Endodermal cell (in vitro differentiated cells): ENCODE data around the gene IL15. TPM values are rescaled to one million over a fixed set of nuclear protein-coding genes. Genes with fewer than 3 reads are reported as not detected.

Experiments used
- DNase-seq: peaks from one replicate; pipeline ENCODE4 v3.0.0-alpha.2; 2017
- H3K27ac ChIP-seq: 2 replicates; pipeline ENCODE4 v1.5.1; 2013; ENCODE audit warnings: mild to moderate bottlenecking, low read depth, low read length, moderate library complexity
- H3K27me3 ChIP-seq: 2 replicates; pipeline ENCODE4 v1.6.1; 2013; ENCODE audit warnings: mild to moderate bottlenecking, low read length, moderate library complexity; ENCODE audit not compliant: insufficient read depth, control insufficient read depth, poor library complexity, severe bottlenecking
- H3K36me3 ChIP-seq: 2 replicates; pipeline ENCODE4 v1.7.0; 2013; ENCODE audit warnings: mild to moderate bottlenecking, low read length, moderate library complexity; ENCODE audit not compliant: control insufficient read depth, insufficient read depth
- H3K4me1 ChIP-seq: one replicate; pipeline ENCODE4 v1.7.0; 2013; ENCODE audit warnings: low read length; ENCODE audit not compliant: control insufficient read depth, insufficient read depth
- H3K4me3 ChIP-seq: 2 replicates; pipeline ENCODE4 v1.5.1; 2013; ENCODE audit warnings: mild to moderate bottlenecking, low read length, moderate library complexity
- H3K9ac ChIP-seq: 2 replicates; pipeline ENCODE4 v1.6.1; 2013; ENCODE audit warnings: mild to moderate bottlenecking, low read length, moderate library complexity; ENCODE audit not compliant: poor library complexity, severe bottlenecking; ENCODE audit errors: extremely low read depth
- H3K9me3 ChIP-seq: 2 replicates; pipeline ENCODE4 v1.6.1; 2013; ENCODE audit warnings: mild to moderate bottlenecking, low read length, moderate library complexity; ENCODE audit not compliant: control insufficient read depth
- H3K27ac Mint-ChIP-seq: 2 replicates; pipeline ENCODE4 v1.8.0; 2020; ENCODE audit warnings: mixed read lengths
- H3K27me3 Mint-ChIP-seq: 2 replicates; pipeline ENCODE4 v1.8.0; 2021; ENCODE audit warnings: mild to moderate bottlenecking, mixed read lengths; ENCODE audit not compliant: insufficient read depth
- H3K36me3 Mint-ChIP-seq: 2 replicates; pipeline ENCODE4 v1.8.0; 2020; ENCODE audit warnings: low read depth, mixed read lengths
- H3K4me1 Mint-ChIP-seq: 2 replicates; pipeline ENCODE4 v1.8.0; 2020; ENCODE audit warnings: mixed read lengths
- H3K4me3 Mint-ChIP-seq: 2 replicates; pipeline ENCODE4 v1.8.0; 2020; ENCODE audit warnings: mild to moderate bottlenecking, moderate library complexity, mixed read lengths
- H3K9me3 Mint-ChIP-seq: 2 replicates; pipeline ENCODE4 v1.8.0; 2020; ENCODE audit warnings: mild to moderate bottlenecking, mixed read lengths
- CTCF ChIP-seq: fragments of 200-600 bp; sonication (generic); conservative IDR thresholded peaks from 2 replicates; pipeline ENCODE4 v1.5.0; 2021; ENCODE audit warnings: antibody characterized with exemption, mild to moderate bottlenecking
- WGBS, 2 experiments: methylation state at CpG; one replicate each; pipeline versions ENCODE4 v1.1.5 to v1.1.7; 2013; ENCODE audit warnings: missing lambda C conversion rate in 2 of 2, mixed read lengths in 1 of 2; ENCODE audit not compliant: insufficient coverage in 1 of 2, insufficient read length in 1 of 2; 5-methylcytosine and 5-hydroxymethylcytosine counted together
- total RNA-seq, 2 donors: library from RNA; stranded (reverse); fragmentation: NEBNext Ultra II Directional in 1 of 2; extraction: Animal tissue kit (Norgen Biotek cat#: 25700) in 1 of 2; gene quantifications; 2 replicates in 1 of 2; 3 replicates in 1 of 2; pipeline ENCODE4 v1.2.1, GENCODE V29; 2021

IL15 gene
- total RNA-seq, 2 donors from 2014 or later: 0.42 TPM

GRCh38 chr4:141647966-141648365, 11.6 kb downstream of the IL15 start:
- DNase-seq: no peak
- Mint-ChIP-seq H3K9me3 (no peaks in the 10 kb centered on the region), H3K36me3 (no peaks in the 10 kb centered on the region), H3K4me1 (no peaks in the 10 kb centered on the region), H3K4me3 (no peak overlapping the region), H3K27ac (no peak overlapping the region), H3K27me3 (no peaks in the 10 kb centered on the region)
- Histone ChIP-seq H3K4me3 (no peak overlapping the region), H3K9me3 (no peaks in the 10 kb centered on the region), H3K4me1 (no peaks in the 10 kb centered on the region), H3K9ac (no peak overlapping the region), H3K27ac (no peak overlapping the region), H3K27me3 (peaks cover 37% of the 10 kb centered on the region), H3K36me3 (no peaks in the 10 kb centered on the region)
- no peak for TF ChIP-seq CTCF
- 67% methylated on average over 1 of the region's 1 CpG; no CpG with 5 or more reads in 1 of the 2 experiments for WGBS, 2 experiments

GRCh38 chr4:141652161-141652778, 15.9 kb downstream of the IL15 start:
- Mint-ChIP-seq H3K27me3 (no peaks in the 10 kb centered on the region), H3K4me3 (no peak overlapping the region), H3K36me3 (no peaks in the 10 kb centered on the region), H3K9me3 (no peaks in the 10 kb centered on the region), H3K27ac (no peak overlapping the region), H3K4me1 (no peaks in the 10 kb centered on the region)
- Histone ChIP-seq H3K36me3 (no peaks in the 10 kb centered on the region), H3K9me3 (no peaks in the 10 kb centered on the region), H3K9ac (no peak overlapping the region), H3K4me1 (no peaks in the 10 kb centered on the region), H3K27me3 (peaks cover 14% of the 10 kb centered on the region), H3K27ac (no peak overlapping the region), H3K4me3 (no peak overlapping the region)
- no peak for TF ChIP-seq CTCF
- DNase-seq: no peak
- 72 to 81% methylated on average over 3 to 4 of the region's 4 CpGs for WGBS, 2 experiments

- Histone ChIP-seq H3K4me3 (no peak overlapping the region), H3K36me3 (no peaks in the 10 kb centered on the region), H3K27me3 (peaks cover 8% of the 10 kb centered on the region), H3K9ac (no peak overlapping the region), H3K27ac (no peak overlapping the region), H3K9me3 (no peaks in the 10 kb centered on the region), H3K4me1 (no peaks in the 10 kb centered on the region)
- TF ChIP-seq CTCF: peak; percentile 87
- peak; percentile 88 for DNase-seq
- no peaks in the 10 kb centered on the region for H3K4me1 Mint-ChIP-seq
- H3K9me3 Mint-ChIP-seq: no peaks in the 10 kb centered on the region
- H3K4me3 Mint-ChIP-seq: no peak overlapping the region
- H3K36me3 Mint-ChIP-seq: no peaks in the 10 kb centered on the region
- H3K27ac Mint-ChIP-seq: no peak overlapping the region
- no peaks in the 10 kb centered on the region for H3K27me3 Mint-ChIP-seq
Measured at GRCh38 chr4:141654098-141654497, 17.7 kb downstream of the IL15 start.
